Suprapubic skin (tissue), 4 donors: ENCODE measurements around the gene HEPACAM. TPM values are rescaled to one million over a fixed set of nuclear protein-coding genes. Genes with fewer than 3 reads are reported as not detected.

ENCODE experiments used
- DNase-seq, 2 donors: peaks; one replicate each; pipeline ENCODE4 v3.0.0-alpha.2; 2019; ENCODE audit warnings: low spot score in 2 of 2
- H3K27ac ChIP-seq: fragments of 200-600 bp; sonication (generic); one replicate; pipeline ENCODE4 v1.5.1; 2019
- H3K27me3 ChIP-seq: fragments of 200-600 bp; sonication (generic); one replicate; pipeline ENCODE4 v1.5.1; 2019
- H3K36me3 ChIP-seq: fragments of 200-600 bp; sonication (generic); one replicate; pipeline ENCODE4 v1.5.1; 2019
- H3K4me1 ChIP-seq: fragments of 200-600 bp; sonication (generic); one replicate; pipeline ENCODE4 v1.5.1; 2019
- H3K4me3 ChIP-seq: fragments of 200-600 bp; sonication (generic); one replicate; pipeline ENCODE4 v1.5.1; 2019; ENCODE audit warnings: mild to moderate bottlenecking
- H3K9me3 ChIP-seq: fragments of 200-600 bp; sonication (generic); one replicate; pipeline ENCODE4 v1.5.1; 2019
- EP300 ChIP-seq: sonication (generic); formaldehyde crosslinking; IDR thresholded peaks from one replicate; pipeline ENCODE4 v1.6.1; 2017; ENCODE audit warnings: antibody characterized with exemption
- POLR2A ChIP-seq, 2 donors: fragments of 450-650 bp; IDR thresholded peaks; one replicate each; pipeline ENCODE4 v1.6.1; 2017; ENCODE audit warnings: antibody characterized with exemption in 2 of 2, mild to moderate bottlenecking in 2 of 2, moderate library complexity in 2 of 2
- POLR2AphosphoS5 ChIP-seq, 3 donors: sonication (generic); formaldehyde crosslinking; IDR thresholded peaks; one replicate each; pipeline ENCODE4 v1.6.1; 2017; ENCODE audit warnings: antibody characterized with exemption in 3 of 3
- WGBS: methylation state at CpG from one replicate; pipeline ENCODE4 v1.1.5; 2018; 5-methylcytosine and 5-hydroxymethylcytosine counted together
- total RNA-seq, 4 donors: library from RNA; depleted of rRNA; stranded (reverse); fragments of >200 nt; gene quantifications; one replicate each; pipeline ENCODE4 v1.1.0, GENCODE V29; 2016
- TF ChIP-seq, protein P1 (sequence below), 2 donors: fragments of 200-600 bp in 1 of 2; fragments of 450-650 bp in 1 of 2; sonication (generic) in 1 of 2; IDR thresholded peaks; one replicate each; pipeline ENCODE4 v1.5.1; 2016 to 2019; ENCODE audit warnings: antibody characterized with exemption in 2 of 2, mild to moderate bottlenecking in 1 of 2, moderate library complexity in 1 of 2

The HEPACAM gene
- total RNA-seq, 4 donors from 2014 or later: 0.72 to 1.4 (median 0.89) TPM; not detected in 1

DNA sequence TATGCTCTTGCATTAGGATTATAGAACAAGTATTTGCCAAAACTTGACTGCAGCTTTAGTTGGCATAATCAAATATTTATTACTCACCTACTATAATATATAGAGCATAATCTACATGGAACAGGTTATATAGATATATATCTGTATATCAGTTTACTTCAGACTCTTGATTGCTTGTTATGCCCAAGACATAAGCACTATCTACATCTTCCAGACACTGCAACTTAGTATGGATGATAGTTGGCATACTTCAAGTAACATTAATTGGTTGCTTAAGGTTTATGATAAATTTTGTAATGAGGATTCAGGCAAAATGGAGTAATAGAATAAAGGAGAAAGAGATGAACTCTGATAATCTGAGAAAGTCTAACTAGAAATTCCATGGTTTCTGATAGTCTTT is 19.2 kb upstream of the HEPACAM start:
- Histone ChIP-seq H3K9me3 (no peaks in the 10 kb centered on the region), H3K4me3 (peak overlapping the region; percentile 65), H3K4me1 (peaks cover 17% of the 10 kb centered on the region), H3K27ac (no peak overlapping the region), H3K36me3 (no peaks in the 10 kb centered on the region), H3K27me3 (no peaks in the 10 kb centered on the region)
- TF ChIP-seq, protein P1, sequence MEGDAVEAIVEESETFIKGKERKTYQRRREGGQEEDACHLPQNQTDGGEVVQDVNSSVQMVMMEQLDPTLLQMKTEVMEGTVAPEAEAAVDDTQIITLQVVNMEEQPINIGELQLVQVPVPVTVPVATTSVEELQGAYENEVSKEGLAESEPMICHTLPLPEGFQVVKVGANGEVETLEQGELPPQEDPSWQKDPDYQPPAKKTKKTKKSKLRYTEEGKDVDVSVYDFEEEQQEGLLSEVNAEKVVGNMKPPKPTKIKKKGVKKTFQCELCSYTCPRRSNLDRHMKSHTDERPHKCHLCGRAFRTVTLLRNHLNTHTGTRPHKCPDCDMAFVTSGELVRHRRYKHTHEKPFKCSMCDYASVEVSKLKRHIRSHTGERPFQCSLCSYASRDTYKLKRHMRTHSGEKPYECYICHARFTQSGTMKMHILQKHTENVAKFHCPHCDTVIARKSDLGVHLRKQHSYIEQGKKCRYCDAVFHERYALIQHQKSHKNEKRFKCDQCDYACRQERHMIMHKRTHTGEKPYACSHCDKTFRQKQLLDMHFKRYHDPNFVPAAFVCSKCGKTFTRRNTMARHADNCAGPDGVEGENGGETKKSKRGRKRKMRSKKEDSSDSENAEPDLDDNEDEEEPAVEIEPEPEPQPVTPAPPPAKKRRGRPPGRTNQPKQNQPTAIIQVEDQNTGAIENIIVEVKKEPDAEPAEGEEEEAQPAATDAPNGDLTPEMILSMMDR (IDR thresholded peaks at IDR 0.05): no peak
- TF ChIP-seq POLR2A (IDR thresholded peaks at IDR 0.05) (no peak), EP300 (no peak), POLR2AphosphoS5 (IDR thresholded peaks at IDR 0.05) (no peak)
- DNase-seq: no peak

DNA sequence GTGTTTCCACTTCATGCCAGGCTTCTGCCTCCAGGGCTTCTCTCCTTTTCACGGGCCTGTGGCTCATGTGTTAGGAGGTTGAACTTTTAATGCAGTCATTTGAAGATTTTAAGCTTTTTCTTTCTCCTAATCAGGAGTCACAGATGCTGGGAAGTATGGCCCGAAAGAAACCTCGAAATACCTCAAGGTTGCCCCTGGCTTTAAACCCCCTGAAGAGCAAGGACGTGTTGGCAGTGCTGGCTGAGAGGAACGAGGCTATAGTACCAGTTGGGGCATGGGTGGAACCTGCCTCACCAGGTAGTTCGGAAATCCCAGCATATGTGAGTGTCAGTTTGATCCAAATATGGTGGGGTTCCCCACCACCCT is 18.7 kb upstream of the HEPACAM start:
- DNase-seq: no peak
- Histone ChIP-seq H3K27ac (peak overlapping the region; percentile 67), H3K4me1 (peaks cover 17% of the 10 kb centered on the region), H3K9me3 (no peaks in the 10 kb centered on the region), H3K4me3 (peak overlapping the region; percentile 65), H3K27me3 (no peaks in the 10 kb centered on the region), H3K36me3 (no peaks in the 10 kb centered on the region)
- 26% methylated on average over 6 of the region's 6 CpGs for WGBS
- TF ChIP-seq EP300 (no peak), POLR2A (IDR thresholded peaks at IDR 0.05) (no peak), POLR2AphosphoS5 (IDR thresholded peaks at IDR 0.05) (no peak)
- TF ChIP-seq, protein P1 (IDR thresholded peaks at IDR 0.05): no peak

DNA sequence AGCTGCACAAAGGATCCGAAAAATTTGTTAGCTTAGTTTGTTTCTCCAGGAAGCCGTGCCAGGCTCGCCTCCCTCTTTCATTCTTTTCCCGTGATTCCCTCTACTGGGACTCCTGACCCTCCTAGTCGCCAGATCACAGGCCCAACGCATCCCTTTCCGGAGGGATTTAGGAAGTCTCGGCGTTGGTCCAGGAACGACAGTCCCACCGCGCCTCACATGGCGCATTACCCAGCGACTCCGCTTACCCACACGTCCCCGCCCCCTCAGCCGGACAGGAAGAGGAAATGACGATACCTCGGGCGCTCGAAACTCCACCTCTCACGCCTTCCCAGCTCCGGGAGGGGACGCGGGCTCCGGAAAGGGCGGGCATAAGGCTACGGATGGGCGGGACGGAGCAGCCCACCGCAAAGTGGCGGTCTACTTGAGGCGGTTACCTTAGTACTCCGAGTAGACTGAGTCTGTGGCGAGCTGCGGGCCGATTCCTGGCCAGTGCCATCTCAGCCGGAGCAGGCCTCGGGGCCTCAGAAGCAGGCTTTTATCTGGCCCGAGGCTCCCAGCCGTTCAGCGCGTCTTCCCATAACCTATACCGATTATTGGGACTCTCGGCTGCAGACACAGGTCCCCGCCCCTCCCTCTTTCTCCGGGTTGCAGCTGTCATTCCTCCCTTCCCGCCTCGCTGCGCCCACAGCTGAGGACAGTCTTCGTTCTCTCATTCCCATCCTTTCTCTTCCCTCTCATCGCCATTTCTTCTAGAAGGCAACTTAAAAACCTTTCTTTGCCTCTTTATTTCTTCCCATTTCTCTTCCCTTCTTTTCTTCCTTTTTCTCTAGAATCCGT is 18.1 kb upstream of the HEPACAM start, which contains the start of gene CCDC15:
Gene CCDC15, plus strand, starts transcription at position 450 of the 837 bp plus-strand sequence. CDS start 531 bp downstream, outside the sequence.
- TF ChIP-seq POLR2A (IDR thresholded peaks at IDR 0.05) (peak in 1 of 2 donors; percentile 58), EP300 (no peak), POLR2AphosphoS5 (IDR thresholded peaks at IDR 0.05) (peak in 2 of 3 donors; percentile 45 to 62)
- TF ChIP-seq, protein P1 (IDR thresholded peaks at IDR 0.05): no peak
- under 1% methylated on average over 53 of the region's 54 CpGs for WGBS
- Histone ChIP-seq H3K4me3 (peak within 1 kb of the TSS; percentile 65), H3K4me1 (peaks cover 17% of the 10 kb centered on the region), H3K27ac (peak within 1 kb of the TSS; percentile 67), H3K36me3 (no peaks in the 10 kb centered on the region), H3K9me3 (no peaks in the 10 kb centered on the region), H3K27me3 (no peaks in the 10 kb centered on the region)
- DNase-seq: peak; percentile 98

DNA sequence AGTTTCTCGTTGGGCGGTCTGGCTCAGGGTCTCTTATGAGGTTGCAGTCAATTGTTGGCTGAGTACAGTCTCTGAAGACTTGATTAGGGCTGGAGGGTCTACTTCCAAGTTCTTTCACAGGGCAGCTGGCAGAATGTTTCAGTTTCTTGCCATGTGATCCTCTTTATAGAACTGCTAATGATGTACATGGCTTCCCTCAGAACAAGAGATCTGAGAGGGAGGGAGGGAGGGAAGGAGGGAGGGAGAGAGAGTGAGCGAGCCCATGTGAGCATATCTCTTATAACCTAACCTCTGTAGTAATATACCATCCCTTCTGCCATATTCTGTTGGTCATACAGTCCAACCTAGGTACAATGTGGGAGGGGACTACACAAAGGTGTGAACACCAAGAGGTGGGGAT is 15.5 kb upstream of the HEPACAM start:
- Histone ChIP-seq H3K27ac (no peak overlapping the region), H3K27me3 (no peaks in the 10 kb centered on the region), H3K36me3 (no peaks in the 10 kb centered on the region), H3K4me3 (no peak overlapping the region), H3K9me3 (no peaks in the 10 kb centered on the region), H3K4me1 (peaks cover 17% of the 10 kb centered on the region)
- 94% methylated on average over 3 of the region's 3 CpGs for WGBS
- TF ChIP-seq EP300: no peak
- TF ChIP-seq, protein P1 (IDR thresholded peaks at IDR 0.05): no peak
- no peak for TF ChIP-seq POLR2AphosphoS5 (IDR thresholded peaks at IDR 0.05)
- no peak for TF ChIP-seq POLR2A (IDR thresholded peaks at IDR 0.05)
- no peak for DNase-seq

DNA sequence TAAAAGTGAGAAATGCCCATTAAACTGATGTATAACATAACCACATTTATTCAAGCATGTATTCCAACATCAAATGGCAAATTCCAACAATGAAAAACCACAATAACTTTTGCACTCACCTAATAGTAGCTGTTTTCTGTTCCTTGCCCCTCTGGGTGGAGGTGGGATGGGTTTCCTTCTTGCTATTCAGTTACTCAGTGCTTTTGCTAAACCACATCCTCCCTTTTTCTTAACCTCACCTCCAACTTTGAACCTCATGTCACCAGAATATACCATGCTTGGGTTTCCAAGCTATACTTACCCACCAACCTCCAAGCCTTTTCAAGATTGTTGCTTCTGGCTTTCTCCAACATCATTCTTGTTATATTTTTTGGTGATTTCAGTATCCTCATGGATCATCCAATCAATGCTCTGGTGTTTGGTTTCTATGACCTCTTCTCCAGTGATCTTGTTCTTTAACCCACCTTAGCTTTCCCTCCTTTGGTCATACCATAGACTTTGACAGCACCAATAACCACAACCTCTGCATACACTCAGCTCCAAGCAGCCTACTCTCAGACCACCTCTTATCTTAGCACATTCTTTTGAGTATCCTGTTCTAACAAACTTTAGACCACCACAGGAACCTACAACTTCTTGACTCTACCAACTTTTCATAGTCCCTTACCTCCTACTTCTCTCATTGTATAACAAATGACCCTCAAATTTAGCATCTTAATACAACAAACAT is 14.9 kb upstream of the HEPACAM start:
- DNase-seq: no peak
- H3K27ac ChIP-seq: no peak overlapping the region
- peaks cover 17% of the 10 kb centered on the region for H3K4me1 ChIP-seq
- no peaks in the 10 kb centered on the region for H3K27me3 ChIP-seq
- TF ChIP-seq, protein P1 (IDR thresholded peaks at IDR 0.05): no peak
- TF ChIP-seq POLR2AphosphoS5 (IDR thresholded peaks at IDR 0.05) (no peak), POLR2A (IDR thresholded peaks at IDR 0.05) (no peak), EP300 (no peak)
- H3K9me3 ChIP-seq: no peaks in the 10 kb centered on the region
- no peaks in the 10 kb centered on the region for H3K36me3 ChIP-seq
- H3K4me3 ChIP-seq: no peak overlapping the region
